Bronchial epithelial cell (primary cell): ENCODE measurements around the gene MSANTD1. TPM values are rescaled to one million over a fixed set of nuclear protein-coding genes. Genes with fewer than 3 reads are reported as not detected.

ENCODE experiments used
- total RNA-seq: library from RNA; depleted of rRNA; stranded (reverse); fragments of >200 nt; gene quantifications from 2 replicates; pipeline ENCODE4 v1.2.1, GENCODE V29; 2014

Gene MSANTD1
- total RNA-seq, 1 donor from 2014 or later, result 0.26 TPM

Other genes starting within 250 kb of the MSANTD1 start
- gene HTT-AS, start 174.6 kb upstream of the MSANTD1 start, total RNA-seq, result not detected in 2 replicates
- gene HTT, start 174.5 kb upstream of the MSANTD1 start, total RNA-seq, result 24.0 and 28.4 TPM in 2 replicates
- 34.2 and 41.7 TPM in 2 replicates for gene RGS12, start 43.9 kb downstream of the MSANTD1 start, total RNA-seq
- gene HGFAC, start 192.8 kb downstream of the MSANTD1 start, total RNA-seq, result not detected in 2 replicates
- gene DOK7, start 214.1 kb downstream of the MSANTD1 start, total RNA-seq, result 1.0 and 4.2 TPM in 2 replicates